Liver (tissue), 9 donors: ENCODE results near the gene FAT1. TPM values are rescaled to one million over a fixed set of nuclear protein-coding genes. Genes with fewer than 3 reads are reported as not detected.

Experiments used
- DNase-seq: peaks from one replicate; pipeline ENCODE4 v3.0.0-alpha.2; 2017; ENCODE audit warnings: low spot score
- H3K27ac ChIP-seq, 2 donors: one replicate each; pipeline ENCODE4 v1.7.0; 2013; ENCODE audit warnings: inconsistent platforms in 2 of 2, low read length in 2 of 2, control low read depth in 1 of 2, low read depth in 1 of 2, mild to moderate bottlenecking in 1 of 2
- H3K27me3 ChIP-seq, 4 donors: one replicate each; pipeline versions ENCODE4 v1.6.1 to v1.7.0; 2013; ENCODE audit warnings: low read length in 3 of 4, inconsistent platforms in 1 of 4, mild to moderate bottlenecking in 1 of 4, moderate library complexity in 1 of 4; ENCODE audit not compliant: control insufficient read depth in 4 of 4, insufficient read depth in 4 of 4
- H3K36me3 ChIP-seq, 4 donors: one replicate each; pipeline versions ENCODE4 v1.6.1 to v1.7.0; 2013; ENCODE audit warnings: low read length in 3 of 4, mild to moderate bottlenecking in 3 of 4, low read depth in 1 of 4, moderate library complexity in 1 of 4; ENCODE audit not compliant: control insufficient read depth in 4 of 4, insufficient read depth in 3 of 4
- H3K4me1 ChIP-seq, 4 donors: one replicate each; pipeline versions ENCODE4 v1.6.1 to v1.7.0; 2013; ENCODE audit warnings: low read length in 3 of 4, mild to moderate bottlenecking in 3 of 4, moderate library complexity in 1 of 4; ENCODE audit not compliant: control insufficient read depth in 4 of 4, insufficient read depth in 4 of 4
- H3K4me3 ChIP-seq, 3 donors: one replicate each; pipeline versions ENCODE4 v1.6.1 to v1.7.0; 2013; ENCODE audit warnings: low read length in 3 of 3, control low read depth in 1 of 3, low read depth in 1 of 3, mild to moderate bottlenecking in 1 of 3
- H3K9ac ChIP-seq, 2 donors: one replicate each; pipeline ENCODE4 v1.7.0; 2013; ENCODE audit warnings: low read length in 2 of 2, mild to moderate bottlenecking in 2 of 2, moderate library complexity in 2 of 2, control low read depth in 1 of 2, low read depth in 1 of 2
- H3K9me3 ChIP-seq, 4 donors: one replicate each; pipeline versions ENCODE4 v1.6.1 to v1.7.0; 2013; ENCODE audit warnings: low read length in 3 of 4; ENCODE audit not compliant: control insufficient read depth in 4 of 4
- CTCF ChIP-seq: fragments of 150-350 bp; IDR thresholded peaks from 2 replicates; pipeline ENCODE4 v1.5.1; 2017; ENCODE audit warnings: improper control_type of control experiment, low read depth, low read length; ENCODE audit not compliant: missing input control
- EGR1 ChIP-seq, 2 donors: IDR thresholded peaks; 2 replicates each; pipeline ENCODE4 v1.6.1; 2016 to 2018; ENCODE audit warnings: antibody characterized with exemption in 2 of 2, low read depth in 2 of 2
- FOXA1 ChIP-seq: IDR thresholded peaks from 2 replicates; pipeline ENCODE4 v1.6.1; 2016; ENCODE audit warnings: antibody characterized with exemption
- FOXA2 ChIP-seq: IDR thresholded peaks from 2 replicates; pipeline ENCODE4 v1.6.1; 2016; ENCODE audit warnings: antibody characterized with exemption
- GABPA ChIP-seq, 2 donors: IDR thresholded peaks in 1 of 2; conservative IDR thresholded peaks in 1 of 2; 2 replicates each; pipeline ENCODE4 v1.6.1; 2016; ENCODE audit warnings: antibody characterized with exemption in 2 of 2, mild to moderate bottlenecking in 1 of 2, moderate library complexity in 1 of 2
- HNF4A ChIP-seq, 2 donors: conservative IDR thresholded peaks; 2 replicates each; pipeline ENCODE4 v1.6.1; 2016; ENCODE audit warnings: antibody characterized with exemption in 2 of 2, mild to moderate bottlenecking in 2 of 2
- HNF4G ChIP-seq: IDR thresholded peaks from 2 replicates; pipeline ENCODE4 v1.6.1; 2016; ENCODE audit warnings: antibody characterized with exemption
- JUND ChIP-seq, 2 donors: IDR thresholded peaks; 2 replicates each; pipeline ENCODE4 v1.6.1; 2016; ENCODE audit warnings: antibody characterized with exemption in 2 of 2
- NR2F2 ChIP-seq: IDR thresholded peaks from 2 replicates; pipeline ENCODE4 v1.6.1; 2016; ENCODE audit warnings: antibody characterized with exemption
- RAD21 ChIP-seq, 2 donors: IDR thresholded peaks; 2 replicates each; pipeline ENCODE4 v1.6.1; 2016; ENCODE audit warnings: antibody characterized with exemption in 2 of 2, mild to moderate bottlenecking in 2 of 2
- RXRA ChIP-seq, 2 donors: IDR thresholded peaks; 2 replicates each; pipeline ENCODE4 v1.6.1; 2017 to 2018; ENCODE audit warnings: antibody characterized with exemption in 2 of 2, mild to moderate bottlenecking in 1 of 2
- SP1 ChIP-seq: IDR thresholded peaks from 2 replicates; pipeline ENCODE4 v1.6.1; 2018; ENCODE audit warnings: antibody characterized with exemption, mild to moderate bottlenecking
- YY1 ChIP-seq: IDR thresholded peaks from 2 replicates; pipeline ENCODE4 v1.6.1; 2016; ENCODE audit warnings: antibody characterized with exemption, mild to moderate bottlenecking
- WGBS: extraction: QIAGEN DNeasy Blood & Tissue Kit; methylation state at CpG from one replicate; pipeline ENCODE4 v1.1.7; 2013; 5-methylcytosine and 5-hydroxymethylcytosine counted together
- polyA plus RNA-seq, 2 donors: library from polyadenylated mRNA; stranded (reverse) in 1 of 2; unstranded in 1 of 2; fragments of 200-250 nt in 1 of 2; fragments of >200 nt in 1 of 2; fragmentation: Nextera tagmentation in 1 of 2; extraction: Ambion mirVana in 1 of 2; gene quantifications; one replicate each; pipeline versions ENCODE4 v1.2.1 to v1.2.3, GENCODE V29; 2013 to 2015
- total RNA-seq, 2 donors: library from RNA; depleted of rRNA; stranded (reverse); fragments of >200 nt; gene quantifications; one replicate each; pipeline ENCODE4 v1.2.3, GENCODE V29; 2014
- TF ChIP-seq, protein P1 (sequence below): IDR thresholded peaks from 2 replicates; pipeline ENCODE4 v1.6.1; 2016; ENCODE audit warnings: antibody characterized with exemption, mild to moderate bottlenecking
- TF ChIP-seq, protein P2 (sequence below): IDR thresholded peaks from 2 replicates; pipeline ENCODE4 v1.6.1; 2016; ENCODE audit warnings: antibody characterized with exemption
- donor health status: healthy.
- donor health status: healthy.
- donor health status: healthy.
- donor health status: healthy.
- donor health status: healthy.

FAT1 gene
- total and polyA plus RNA-seq, 4 donors = 10.0 to 48.0 (median 30.0) TPM

- no peaks in the 10 kb centered on the region for H3K36me3 ChIP-seq
- WGBS = 79% methylated on average over 9 of the region's 9 CpGs
- no peaks in the 10 kb centered on the region for H3K27me3 ChIP-seq
- H3K27ac ChIP-seq = peak overlapping the region; percentile 44 to 71
- DNase-seq = no peak
- H3K9ac ChIP-seq = no peak overlapping the region
- H3K9me3 ChIP-seq = no peaks in the 10 kb centered on the region
- TF ChIP-seq FOXA2 (no peak), HNF4A (conservative IDR thresholded peaks at IDR 0.05) (no peak), FOXA1 (no peak), SP1 (no peak), GABPA (IDR thresholded peaks at IDR 0.05 in 1 of 2, conservative IDR thresholded peaks at IDR 0.05 in 1 of 2) (no peak), RAD21 (IDR thresholded peaks at IDR 0.05) (no peak)
- TF ChIP-seq, protein P1, sequence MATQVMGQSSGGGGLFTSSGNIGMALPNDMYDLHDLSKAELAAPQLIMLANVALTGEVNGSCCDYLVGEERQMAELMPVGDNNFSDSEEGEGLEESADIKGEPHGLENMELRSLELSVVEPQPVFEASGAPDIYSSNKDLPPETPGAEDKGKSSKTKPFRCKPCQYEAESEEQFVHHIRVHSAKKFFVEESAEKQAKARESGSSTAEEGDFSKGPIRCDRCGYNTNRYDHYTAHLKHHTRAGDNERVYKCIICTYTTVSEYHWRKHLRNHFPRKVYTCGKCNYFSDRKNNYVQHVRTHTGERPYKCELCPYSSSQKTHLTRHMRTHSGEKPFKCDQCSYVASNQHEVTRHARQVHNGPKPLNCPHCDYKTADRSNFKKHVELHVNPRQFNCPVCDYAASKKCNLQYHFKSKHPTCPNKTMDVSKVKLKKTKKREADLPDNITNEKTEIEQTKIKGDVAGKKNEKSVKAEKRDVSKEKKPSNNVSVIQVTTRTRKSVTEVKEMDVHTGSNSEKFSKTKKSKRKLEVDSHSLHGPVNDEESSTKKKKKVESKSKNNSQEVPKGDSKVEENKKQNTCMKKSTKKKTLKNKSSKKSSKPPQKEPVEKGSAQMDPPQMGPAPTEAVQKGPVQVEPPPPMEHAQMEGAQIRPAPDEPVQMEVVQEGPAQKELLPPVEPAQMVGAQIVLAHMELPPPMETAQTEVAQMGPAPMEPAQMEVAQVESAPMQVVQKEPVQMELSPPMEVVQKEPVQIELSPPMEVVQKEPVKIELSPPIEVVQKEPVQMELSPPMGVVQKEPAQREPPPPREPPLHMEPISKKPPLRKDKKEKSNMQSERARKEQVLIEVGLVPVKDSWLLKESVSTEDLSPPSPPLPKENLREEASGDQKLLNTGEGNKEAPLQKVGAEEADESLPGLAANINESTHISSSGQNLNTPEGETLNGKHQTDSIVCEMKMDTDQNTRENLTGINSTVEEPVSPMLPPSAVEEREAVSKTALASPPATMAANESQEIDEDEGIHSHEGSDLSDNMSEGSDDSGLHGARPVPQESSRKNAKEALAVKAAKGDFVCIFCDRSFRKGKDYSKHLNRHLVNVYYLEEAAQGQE = no peak
- TF ChIP-seq, protein P2, sequence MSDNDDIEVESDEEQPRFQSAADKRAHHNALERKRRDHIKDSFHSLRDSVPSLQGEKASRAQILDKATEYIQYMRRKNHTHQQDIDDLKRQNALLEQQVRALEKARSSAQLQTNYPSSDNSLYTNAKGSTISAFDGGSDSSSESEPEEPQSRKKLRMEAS = no peak
- peaks cover 2 to 14% (median 9%) of the 10 kb centered on the region in 4 donors for H3K4me1 ChIP-seq
- no peak overlapping the region for H3K4me3 ChIP-seq
Measured at GRCh38 chr4:186644737-186645261, 78.9 kb downstream of the FAT1 start.

DNA sequence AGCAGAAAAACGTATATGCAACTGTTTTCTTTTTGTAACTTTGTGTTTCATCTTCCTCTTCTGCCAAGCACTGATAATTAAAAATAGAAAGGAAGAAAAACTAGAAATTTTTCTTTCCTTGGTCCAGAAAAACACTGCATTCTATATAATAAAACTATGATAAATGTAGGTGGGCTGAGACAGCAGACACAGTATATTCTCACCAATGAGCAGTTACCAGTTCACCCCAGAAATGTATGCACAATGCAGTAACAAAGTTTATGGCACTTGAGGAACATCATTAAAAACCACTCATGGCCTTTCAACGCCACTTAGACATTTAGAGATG lies 79.4 kb downstream of the FAT1 start:
- Histone ChIP-seq H3K4me1 (peaks cover 2 to 14% (median 9%) of the 10 kb centered on the region in 4 donors), H3K27me3 (no peaks in the 10 kb centered on the region), H3K27ac (peak overlapping the region; percentile 44 to 71), H3K9ac (peak overlapping the region in 1 of 2 donors; percentile 62), H3K4me3 (no peak overlapping the region), H3K36me3 (no peaks in the 10 kb centered on the region), H3K9me3 (no peaks in the 10 kb centered on the region)
- 43% methylated on average over 2 of the region's 2 CpGs for WGBS
- no peak for DNase-seq
- TF ChIP-seq RAD21 (IDR thresholded peaks at IDR 0.05) = no peak
- TF ChIP-seq YY1 = peak; percentile 8

DNA sequence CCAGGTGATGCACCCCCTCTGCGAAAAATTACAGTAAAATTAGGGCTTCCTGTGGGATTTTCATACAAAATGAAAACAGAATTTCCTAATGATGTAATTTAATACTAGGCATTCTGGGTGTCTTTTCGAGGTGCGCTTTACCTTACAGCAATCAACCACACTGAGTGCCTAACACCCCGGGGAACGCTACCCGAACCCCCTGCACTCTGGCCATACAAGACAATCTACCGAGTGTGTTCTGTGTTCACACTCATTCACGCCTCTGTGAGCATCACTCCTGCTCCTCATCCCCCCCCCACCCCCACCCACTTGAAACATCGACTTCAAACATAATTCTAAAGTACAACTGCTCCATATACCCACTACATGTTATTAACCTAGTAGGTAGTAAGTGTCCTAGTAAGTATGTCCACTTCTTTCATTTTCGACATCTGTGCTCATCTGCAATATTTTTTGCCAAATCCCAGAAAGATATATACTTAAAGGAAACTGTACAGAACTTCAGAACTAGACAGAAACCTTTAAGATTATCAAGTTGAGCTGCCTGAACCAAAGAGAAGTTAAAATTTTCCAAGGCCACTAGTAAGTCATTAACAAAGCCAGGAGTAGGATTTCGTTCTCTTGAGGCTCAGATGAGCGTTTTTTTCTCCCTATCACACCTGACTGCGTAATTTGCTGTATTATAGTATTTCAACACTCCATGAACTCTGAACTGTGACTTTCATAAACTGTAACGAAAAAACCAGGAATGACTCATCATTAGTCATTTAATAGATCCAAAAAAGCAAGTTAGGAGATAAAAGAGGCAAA lies 80.0 kb downstream of the FAT1 start:
- peak overlapping the region in 1 of 2 donors; percentile 62 for H3K9ac ChIP-seq
- H3K4me3 ChIP-seq = no peak overlapping the region
- DNase-seq = no peak
- no peaks in the 10 kb centered on the region for H3K9me3 ChIP-seq
- H3K4me1 ChIP-seq = peaks cover 2 to 14% (median 9%) of the 10 kb centered on the region in 4 donors
- H3K36me3 ChIP-seq = no peaks in the 10 kb centered on the region
- H3K27ac ChIP-seq = peak overlapping the region; percentile 44 to 71
- WGBS = 61% methylated on average over 14 of the region's 14 CpGs
- H3K27me3 ChIP-seq = no peaks in the 10 kb centered on the region
- TF ChIP-seq RAD21 (IDR thresholded peaks at IDR 0.05) (peak; percentile 40 to 44), HNF4G (no peak), RXRA (IDR thresholded peaks at IDR 0.05) (peak; percentile 49 to 73), FOXA2 (no peak), HNF4A (conservative IDR thresholded peaks at IDR 0.05) (peak; percentile 77 to 88), FOXA1 (peak; percentile 22), JUND (IDR thresholded peaks at IDR 0.05) (peak; percentile 99), EGR1 (IDR thresholded peaks at IDR 0.05; ENCODE audit: low read depth in 2 of 2) (peak in 1 of 2 donors; percentile 33), GABPA (IDR thresholded peaks at IDR 0.05 in 1 of 2, conservative IDR thresholded peaks at IDR 0.05 in 1 of 2) (peak in 1 of 2 donors; percentile 24), NR2F2 (peak; percentile 26), SP1 (peak; percentile 60), CTCF (no peak)
- TF ChIP-seq, protein P2 = peak; percentile 53
- TF ChIP-seq, protein P1 = peak; percentile 63
